Hematopoietic multipotent progenitor cell treated with erythropoietin and hydrocortisone succinate and interleukin-3 and kit ligand, for 8 days (in vitro differentiated cells): ENCODE results near the gene DHRS2.
"Not testable (repeated sequence)": the region's sequence is repeated elsewhere in the genome, so short reads cannot be mapped to it uniquely, and the experiment has no call there.

Experiments
- DNase-seq: peaks from one replicate; pipeline ENCODE4 v3.0.0-alpha.2; 2015

The DHRS2 gene

DNA sequence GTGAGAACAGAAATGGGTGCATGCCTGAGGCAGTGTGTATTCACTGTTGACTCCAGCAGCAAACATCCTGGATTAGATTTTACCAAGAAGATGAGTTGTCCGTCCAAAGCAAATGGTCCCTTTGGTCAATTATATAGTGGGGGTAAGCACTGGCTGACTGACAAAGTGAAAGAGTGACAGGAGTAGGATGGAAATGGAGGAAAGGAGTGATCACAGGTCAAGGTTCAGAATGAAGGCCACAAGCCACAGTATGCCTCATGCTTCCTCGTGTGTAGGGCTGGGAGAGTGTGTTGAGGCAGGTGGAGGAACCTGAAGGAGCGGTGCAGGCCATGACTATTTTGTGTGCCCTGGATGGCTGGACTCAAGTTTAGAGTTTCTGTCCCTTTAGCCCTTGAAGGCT lies 14.3 kb downstream of the DHRS2 start:
- no peak for DNase-seq

DNA sequence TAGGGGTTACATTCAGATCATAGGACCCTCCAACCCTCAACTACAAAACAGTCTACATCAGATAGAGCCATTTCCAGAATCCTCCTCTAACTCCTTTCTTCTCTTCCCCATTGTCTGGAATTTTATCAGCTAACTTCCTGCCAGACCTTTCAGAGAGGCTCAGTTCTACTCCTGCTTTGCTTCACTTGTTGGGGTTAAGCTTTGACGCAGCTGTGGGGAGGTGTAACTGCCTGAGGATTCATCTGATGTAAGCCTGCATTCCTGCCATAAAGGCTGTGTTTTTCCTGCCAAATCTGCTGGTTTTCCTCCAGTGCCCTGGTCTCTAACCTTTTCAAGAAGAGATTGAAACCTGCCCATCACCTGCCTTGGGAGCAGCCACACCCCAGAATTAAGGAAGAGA lies 16.9 kb downstream of the DHRS2 start:
- no peak for DNase-seq

DNA sequence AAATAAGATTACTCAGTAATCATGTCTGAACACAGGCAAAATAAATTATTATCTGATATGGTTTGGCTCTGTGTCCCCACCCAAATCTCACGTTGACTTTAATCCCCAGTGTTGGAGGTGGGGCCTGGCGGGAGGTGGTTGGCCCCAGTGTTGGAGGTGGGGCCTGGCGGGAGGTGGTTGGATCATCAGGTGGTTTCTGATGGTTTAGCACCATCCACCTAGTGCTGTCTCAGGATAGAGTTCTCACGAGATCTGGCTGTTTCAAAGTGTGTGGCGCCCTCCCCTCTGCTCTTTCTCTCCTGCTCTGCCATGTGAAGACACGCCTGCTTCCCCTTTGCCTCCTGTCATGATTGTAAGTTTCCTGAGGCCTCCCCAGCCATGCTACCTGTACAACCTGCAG lies 18.1 kb downstream of the DHRS2 start:
- DNase-seq: no peak

DNA sequence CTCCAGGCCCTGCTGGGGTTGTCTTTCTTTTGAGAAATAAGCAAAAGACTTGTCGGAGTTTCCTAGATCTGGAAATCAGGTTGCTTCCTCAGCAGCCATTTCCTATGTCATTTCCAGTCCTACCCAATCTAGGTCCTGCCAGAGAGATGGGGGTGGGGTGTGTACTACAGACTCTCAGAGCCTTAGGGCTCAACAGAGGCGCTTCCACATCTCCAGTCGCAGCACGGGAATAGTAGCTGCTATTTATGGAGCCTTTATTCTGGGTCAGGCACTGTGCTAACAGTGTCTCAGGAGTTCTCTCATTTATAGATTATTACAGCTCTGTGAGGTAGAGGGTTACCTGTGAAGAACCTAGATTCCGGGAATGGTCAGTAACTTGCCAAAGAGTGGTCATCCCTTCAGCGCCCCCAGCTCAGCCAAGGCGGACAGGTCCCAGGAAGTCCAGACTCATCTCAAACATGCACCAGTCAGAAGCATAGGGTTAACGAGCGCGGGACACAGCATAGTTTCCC lies 21.9 kb downstream of the DHRS2 start:
- no peak for DNase-seq

DNA sequence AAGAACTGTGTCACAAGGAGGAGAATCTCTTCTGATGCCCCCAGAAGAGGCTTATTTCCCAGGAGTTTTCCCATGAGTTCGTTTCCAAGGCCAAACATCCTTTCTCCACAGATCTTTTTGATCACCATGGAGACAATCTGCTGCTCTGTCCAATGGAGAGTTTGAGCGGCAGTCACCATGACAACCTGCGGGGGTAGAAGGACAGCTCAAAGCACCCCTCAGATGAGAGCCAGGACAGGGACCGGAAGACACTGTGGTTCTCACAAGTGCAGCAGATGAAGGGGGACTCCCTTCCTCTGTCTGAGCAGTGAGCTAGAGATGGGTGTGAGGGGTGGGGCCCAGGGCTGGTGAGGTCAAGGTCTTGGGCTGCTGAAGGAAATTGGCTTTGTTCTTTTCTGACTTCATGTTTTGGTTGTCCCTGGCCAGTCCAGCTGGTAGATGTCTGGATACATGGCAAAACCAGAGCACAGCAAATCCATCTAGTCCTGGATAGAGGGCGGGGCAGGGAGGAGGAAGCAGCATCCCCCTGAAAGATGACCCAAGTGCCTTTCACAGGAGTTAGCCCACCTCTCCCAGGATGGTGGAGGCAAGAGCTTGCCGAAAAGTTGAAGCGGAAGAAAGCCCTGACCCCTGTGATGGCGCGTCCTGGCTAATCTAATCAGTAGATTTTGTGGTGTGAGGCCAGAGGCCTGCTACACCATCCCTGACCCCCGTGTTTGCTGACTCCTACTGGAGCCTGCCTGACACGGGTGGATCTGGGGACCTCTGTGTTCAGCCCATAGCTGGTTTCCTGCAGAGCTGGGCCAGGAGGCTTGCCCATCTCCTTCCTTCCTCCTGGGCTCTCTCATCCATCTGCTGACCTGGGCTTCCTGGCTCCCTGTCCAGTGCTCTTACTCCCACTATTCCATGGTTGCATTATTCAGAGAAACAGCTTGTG lies 24.4 kb downstream of the DHRS2 start:
- no peak for DNase-seq

DNA sequence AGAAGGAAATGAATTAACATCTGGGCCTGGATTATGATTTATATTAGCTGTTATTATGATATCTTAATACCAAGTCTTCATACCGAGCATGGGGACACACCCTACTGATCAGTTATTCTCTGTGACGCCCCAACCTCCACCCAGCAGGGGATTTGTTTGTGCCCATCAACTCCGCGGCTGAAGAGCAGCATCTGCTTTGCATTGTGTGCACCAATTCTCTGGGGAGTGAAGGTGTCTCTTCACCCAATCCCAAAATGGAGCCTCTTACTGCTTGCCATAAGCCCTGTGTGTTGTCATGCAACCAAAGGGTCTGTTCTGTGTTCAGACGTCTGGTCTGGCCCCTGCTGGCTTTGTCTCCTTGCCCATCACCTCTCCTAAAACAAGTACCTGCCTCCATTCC lies 25.4 kb downstream of the DHRS2 start:
- DNase-seq: no peak

DNA sequence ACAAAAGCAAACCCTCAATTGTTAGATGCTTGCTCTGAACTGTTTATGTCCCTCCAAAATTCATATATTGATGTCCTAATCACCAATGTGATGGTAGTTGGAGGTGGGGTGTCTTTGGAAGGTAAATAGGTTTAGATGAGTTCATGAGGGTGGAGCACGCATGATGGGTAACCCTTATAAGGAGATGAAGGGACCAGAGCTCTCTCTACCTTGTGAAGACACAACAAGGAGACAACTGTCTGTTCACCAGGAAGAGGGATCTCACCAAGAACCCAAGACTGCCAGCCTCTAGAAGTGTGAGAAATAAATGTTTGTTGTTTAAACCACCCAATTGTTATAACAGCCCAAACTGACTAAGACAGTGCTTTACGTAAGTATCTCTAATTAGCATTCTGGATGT lies 27.0 kb downstream of the DHRS2 start:
- DNase-seq: no peak

DNA sequence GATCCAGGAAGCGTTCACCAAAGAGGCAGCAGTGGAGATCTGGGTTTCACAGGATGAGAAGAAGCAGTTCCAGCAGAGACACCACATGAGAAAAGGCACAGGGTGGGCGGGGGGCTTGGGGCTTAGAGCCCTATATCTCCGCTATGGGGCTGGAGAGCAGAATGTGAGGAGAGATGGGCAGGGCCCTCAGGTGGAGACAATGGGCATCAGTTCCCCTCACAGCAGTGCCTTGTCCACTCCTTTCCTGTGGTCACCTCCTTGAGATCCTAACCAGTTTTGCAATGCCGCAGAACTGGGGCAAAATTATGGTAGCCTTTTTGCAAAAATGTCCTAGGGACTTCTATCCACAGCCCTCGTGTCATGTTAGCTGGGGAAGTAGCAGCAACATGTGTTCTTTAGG lies 27.5 kb downstream of the DHRS2 start:
- no peak for DNase-seq

DNA sequence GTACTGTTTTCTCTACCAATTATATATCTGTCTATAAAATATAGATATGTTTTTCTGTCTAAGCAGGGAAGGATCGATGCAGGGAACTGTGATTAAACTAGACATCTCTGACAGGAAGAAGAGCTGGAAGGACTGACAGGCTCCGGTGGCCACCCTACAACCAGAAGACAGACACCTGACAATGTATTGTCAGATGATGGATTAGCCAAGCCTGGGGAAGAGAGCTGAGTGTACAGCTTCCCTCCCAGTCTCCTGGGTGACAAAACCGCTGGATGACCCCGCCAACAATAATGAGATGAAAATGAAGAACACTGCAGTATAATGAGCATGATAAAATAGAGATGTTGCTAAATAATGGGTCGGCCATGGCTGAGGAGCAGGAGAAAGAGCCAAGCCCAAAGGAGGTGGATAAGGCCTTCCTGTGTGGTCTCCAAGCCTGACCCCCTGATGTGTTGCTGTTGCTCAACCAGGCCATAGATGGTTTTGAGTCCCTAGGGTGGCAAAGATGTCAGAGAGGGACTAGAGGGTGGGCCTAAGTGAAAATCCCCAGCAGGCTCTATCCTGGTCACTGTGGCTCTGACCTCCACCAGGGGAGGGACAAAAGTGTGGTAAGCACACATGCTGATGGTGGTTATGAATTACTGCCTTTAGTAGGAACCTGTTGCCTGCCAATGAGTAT lies 28.2 kb downstream of the DHRS2 start:
- DNase-seq: no peak

DNA sequence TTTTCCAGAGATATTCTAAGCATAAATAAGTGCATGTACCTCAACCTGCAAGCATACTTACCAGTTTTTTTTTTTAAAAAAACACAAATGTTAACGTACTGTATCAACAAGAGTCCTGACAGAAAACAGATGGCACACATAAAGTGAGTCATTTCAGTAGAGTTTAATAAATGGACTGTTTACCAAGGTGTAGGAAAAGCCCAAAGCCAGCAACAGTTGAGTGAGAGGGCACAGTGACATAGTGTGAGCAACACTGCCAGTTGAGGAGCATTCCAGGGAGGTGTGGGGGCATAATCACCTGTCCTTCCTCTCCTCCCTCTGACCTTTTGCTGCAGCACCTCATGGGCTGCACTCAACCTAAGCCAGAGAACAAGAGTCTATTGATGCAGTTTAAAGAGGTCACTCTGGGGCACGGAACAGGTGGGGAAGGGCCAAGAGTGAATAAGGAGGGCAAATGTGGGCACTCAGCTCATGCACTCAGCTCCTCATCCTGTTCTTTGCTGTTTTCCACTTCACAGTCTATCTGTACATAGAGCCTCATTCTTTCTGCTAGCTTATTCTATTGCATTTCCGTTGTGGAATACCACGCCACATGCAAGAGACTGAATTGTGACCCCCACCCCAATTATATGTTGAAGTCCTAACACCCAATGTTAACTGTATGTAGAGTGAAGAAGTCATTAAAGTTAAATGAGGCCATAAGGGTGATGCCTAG lies 29.3 kb downstream of the DHRS2 start:
- no peak for DNase-seq

DNA sequence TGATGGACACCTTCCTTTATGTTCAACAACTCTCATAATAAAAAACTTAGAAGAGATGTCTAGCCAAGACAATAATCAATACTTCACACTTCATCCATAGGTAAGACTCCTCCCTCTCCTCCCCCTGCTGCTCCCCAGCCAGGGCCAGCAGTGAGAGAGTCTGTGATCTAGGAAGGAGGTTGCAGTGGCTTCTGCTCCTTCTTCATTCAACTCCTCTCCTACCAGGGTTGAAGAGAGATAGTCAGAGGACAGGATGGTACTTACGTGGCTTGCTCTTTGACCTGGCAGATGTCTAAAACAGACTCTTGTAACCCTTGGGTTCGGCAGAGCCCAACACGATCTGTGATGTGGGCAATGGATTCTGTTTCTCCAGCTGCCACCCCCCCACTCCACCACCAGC lies 31.0 kb downstream of the DHRS2 start:
- DNase-seq: no peak

DNA sequence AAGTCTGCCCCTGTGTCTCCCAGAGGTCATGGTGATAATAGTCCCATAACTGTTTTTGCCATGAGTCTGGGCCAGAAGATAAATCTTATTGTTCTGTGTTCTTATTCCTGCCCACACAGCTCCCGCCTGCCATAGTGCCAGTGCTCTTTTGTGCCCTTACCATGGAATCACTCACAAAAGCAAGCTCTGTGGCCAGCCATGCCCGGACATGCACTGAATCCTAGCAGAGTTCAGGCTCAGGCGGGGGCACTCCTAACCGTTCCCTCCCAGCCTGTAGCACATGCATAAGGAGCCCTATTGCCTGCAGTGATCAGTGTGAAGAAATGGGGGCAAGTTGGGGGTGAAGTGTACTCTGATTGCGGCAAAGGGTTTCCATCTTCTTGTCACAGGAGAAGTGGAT lies 33.3 kb downstream of the DHRS2 start:
- no peak for DNase-seq

DNA sequence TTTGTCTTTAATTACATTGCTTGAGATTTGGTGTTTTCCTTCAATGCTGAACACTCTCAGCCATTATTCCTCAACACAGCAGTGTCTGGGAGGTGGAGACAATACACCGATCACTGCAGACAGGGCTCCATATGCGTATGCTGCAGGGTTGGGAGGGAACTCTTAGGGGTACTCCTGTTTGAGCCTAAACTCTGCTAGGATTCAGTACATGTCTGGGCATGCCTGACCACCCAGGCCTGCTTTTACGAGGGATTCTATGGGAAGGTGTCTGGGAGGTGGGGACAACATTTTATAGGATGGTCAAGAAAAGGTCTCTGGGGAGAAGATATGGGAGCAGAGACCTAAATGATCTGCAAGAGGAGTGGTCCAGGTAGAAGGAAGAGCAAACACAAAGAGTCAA lies 34.3 kb downstream of the DHRS2 start:
- DNase-seq: no peak

DNA sequence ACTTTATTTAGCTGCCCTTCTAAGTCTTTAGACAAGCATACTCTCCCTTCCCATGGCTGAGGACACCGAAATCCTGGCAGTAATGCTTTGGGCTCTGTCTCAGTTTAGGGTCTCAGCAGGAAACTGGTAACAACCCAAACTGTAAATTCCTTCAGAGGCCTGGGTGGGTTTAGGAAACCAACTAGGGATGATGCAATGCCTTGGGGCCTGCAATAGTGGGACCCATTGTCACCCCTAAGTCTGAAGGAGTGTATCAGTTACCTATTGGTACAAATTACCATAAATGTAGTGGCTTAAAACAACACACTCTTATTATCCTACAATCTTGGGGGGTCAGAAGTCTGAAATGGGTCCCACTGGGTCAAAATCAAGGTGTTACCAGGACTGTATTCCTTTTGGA lies 36.0 kb downstream of the DHRS2 start:
- DNase-seq: no peak

DNA sequence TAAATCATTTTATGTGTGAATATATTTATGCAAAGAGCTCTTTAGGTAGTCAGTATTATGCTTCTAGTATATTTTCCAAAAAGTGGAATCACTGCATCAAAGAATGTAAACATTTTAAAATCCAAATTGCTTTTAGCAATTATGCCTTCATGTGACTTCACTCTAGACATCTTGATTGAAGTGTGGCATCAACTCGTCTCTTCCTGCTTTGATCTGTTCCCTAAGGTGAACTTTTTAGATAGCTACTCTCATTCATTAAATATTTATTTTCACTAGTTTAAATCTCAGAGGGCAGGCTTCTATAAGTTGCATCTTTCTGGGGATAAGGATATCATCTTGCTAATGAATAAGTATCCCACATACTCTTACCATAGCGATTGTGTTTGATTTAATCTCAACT lies 39.2 kb downstream of the DHRS2 start:
- DNase-seq: no peak

DNA sequence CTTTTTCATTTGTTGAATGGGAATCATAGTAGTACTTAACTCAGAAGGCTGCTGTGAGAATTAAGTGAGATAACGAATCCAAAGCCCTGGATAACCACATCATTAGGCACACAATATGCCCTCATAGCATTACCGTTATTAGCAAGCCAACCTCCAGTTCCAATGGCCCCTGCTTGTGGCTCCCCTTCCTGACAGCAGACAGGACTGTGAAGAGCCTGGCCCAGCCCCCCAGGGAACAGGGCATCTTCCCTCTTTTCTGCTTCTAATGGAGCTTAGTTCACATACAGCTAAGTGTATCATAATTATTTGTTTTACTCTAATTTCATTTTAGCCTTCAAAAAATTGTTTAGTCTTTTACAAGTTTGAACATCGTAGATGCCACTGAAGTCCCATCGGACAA lies 39.7 kb downstream of the DHRS2 start:
- DNase-seq: no peak

DNA sequence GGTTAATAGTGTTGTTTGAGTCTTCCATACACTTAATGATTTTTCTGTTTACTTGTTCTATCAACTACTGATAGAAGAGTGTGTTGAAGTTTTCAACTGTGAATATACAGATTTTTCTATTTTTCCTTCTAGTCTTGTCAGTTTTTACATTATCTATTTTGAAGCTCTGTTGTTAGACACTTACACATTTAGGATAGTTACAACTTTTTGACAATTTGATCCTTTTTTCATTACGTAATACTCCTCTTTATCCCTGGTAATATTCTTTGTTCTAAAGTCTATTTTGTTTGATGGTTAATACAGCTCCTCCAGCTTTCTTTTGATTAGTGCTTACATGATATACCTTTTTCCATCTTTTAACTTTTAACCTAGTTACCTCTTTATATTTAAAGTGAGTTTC lies 45.2 kb downstream of the DHRS2 start:
- no peak for DNase-seq

DNA sequence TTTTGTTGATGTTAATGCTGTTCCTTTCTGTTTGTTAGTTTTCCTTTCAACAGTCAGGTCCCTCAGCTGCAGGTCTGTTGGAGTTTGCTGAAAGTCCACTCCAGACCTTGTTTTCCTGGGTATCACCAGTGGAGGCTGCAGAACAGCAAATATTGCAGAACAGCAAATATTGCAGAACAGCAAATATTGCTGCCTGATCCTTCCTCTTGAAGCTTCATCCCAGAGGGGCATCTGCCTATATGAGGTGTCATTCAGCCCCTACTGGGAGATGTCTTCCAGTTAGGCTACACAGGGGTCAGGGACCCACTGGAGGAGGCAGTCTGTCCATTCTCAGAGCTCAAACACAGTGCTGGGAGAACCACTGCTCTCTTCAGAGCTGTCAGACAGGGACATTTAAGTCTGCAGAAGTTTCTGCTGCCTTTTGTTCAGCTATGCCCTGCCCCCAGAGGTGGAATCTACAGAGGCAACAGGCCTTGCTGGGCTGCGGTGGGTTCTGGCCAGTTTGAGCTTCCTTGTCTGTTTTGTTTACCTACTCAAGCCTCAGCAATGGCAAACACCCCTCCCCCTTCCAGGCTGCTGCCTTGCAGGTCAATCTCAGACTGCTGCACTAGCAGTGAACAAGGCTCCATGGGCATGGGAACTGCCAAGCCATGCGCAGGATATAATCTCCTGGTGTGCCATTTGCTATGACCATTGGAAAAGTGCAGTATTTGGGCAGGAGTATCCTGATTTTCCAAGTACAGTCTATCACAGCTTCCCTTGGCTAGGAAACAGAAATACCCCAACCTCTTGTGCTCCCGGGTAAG lies 53.7 kb downstream of the DHRS2 start:
- DNase-seq: not testable (repeated sequence)

DNA sequence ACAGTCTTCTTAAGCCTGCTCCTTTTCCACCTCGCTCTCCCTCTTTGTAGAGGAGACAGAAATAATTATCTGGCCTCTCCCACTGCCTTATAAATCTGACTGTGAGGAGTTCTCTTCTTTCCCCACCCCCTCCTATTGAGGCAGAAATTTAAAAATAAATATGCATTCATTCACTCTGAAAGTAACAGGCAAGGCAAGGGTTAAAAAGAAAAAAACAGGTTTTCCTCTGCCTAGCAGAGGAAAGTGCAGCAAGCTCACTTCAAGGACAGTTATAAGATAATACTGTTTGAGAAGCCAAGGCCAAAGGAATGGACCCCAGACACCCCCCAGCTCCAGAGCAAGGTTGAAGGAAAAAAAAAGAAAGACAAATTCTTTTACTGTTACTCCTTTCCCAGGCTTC lies 56.3 kb downstream of the DHRS2 start:
- DNase-seq: no peak

DNA sequence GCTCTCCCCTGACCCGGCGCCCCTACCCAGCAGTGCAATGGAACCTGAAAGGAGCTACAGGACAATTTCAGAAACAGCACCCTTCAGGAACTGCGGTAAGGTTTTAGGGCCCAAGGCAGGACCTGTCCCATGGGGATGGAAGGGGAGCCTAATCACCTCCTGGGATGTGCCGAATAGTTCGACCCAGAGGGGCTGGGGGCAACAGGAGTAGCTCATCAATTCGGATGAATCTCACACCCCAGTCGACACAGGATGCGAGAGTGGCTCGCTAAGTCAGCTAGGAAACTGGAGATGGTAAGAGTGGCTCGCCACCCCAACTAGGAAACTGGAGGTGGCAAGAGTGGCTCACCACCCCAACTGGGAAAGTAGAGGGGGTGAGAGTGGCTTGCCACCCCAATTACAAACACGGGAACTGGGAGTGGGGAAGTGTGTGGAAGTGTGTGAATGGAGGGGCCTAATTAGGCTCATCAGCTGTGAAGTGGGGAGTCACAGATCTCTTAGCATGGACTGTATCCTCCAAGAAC lies 57.1 kb downstream of the DHRS2 start:
- no peak for DNase-seq

DNA sequence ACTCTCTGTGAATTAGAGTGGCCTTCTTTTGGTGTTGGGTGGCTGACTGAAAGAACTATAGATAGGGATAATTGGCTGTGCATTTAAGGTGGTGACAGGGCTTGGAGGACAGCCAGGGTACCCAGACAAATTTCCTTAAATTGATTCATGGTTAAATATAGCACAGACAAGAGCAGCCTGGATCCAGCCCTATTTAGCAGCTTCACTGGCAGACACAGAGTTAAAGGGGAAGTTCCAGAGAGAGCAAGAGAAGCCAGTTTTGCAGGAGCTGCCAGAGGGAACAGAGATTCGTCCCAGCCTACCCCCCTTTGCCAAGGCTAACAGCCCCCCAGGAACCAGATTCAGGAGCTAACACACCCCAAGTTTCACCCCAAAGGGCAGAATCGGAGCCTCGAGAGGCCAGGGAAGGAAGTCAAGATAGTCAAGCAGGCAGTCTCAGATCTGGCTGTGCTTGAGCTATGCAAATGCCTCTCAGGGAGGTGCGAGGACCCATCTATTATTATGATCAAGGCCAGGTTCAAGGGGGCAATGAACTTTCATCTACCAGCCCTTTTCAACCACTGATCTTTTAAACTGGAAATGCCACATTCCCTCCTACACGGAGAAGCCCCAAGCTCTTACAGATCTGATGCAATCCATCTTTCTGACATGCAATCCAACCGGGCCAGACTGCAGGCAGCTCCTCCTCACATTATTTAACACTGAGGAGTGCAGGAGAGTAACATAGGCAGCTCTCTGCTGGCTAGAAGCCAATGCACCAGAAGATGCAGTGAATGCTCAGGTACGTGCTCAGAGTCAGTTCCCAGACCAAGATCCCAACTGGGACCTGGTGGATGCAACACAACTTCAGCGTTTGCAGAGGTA lies 58.2 kb downstream of the DHRS2 start:
- DNase-seq: no peak
